DND-41 (cell line): ENCODE measurements around the gene LGALS3BP.

Source experiments
- ATAC-seq: fragments of 200-7000 bp; cut with Tn5 transposase; 3 replicates; pipeline ENCODE4 v1.9.1; 2021; ENCODE audit warnings: low read depth; ENCODE audit not compliant: insufficient read depth
- DNase-seq: peaks from one replicate; pipeline ENCODE4 v3.0.0-alpha.2; 2020
- H2AFZ ChIP-seq: 2 replicates; pipeline ENCODE4 v1.6.0; 2012; ENCODE audit warnings: low read depth, low read length
- H3K27ac ChIP-seq: 2 replicates; pipeline ENCODE4 v1.5.1; 2012; ENCODE audit warnings: low read length, inconsistent platforms
- H3K27me3 ChIP-seq: fragments of 200-600 bp; sonication (generic); 2 replicates; pipeline ENCODE4 v1.6.0; 2012; ENCODE audit warnings: low read length, mild to moderate bottlenecking, inconsistent platforms; ENCODE audit not compliant: insufficient read depth, poor library complexity
- H3K36me3 ChIP-seq: 2 replicates; pipeline ENCODE4 v1.5.1; 2012; ENCODE audit warnings: low read length, inconsistent platforms; ENCODE audit not compliant: insufficient read depth
- H3K4me1 ChIP-seq: 2 replicates; pipeline ENCODE4 v1.5.1; 2012; ENCODE audit warnings: mild to moderate bottlenecking, low read length; ENCODE audit not compliant: insufficient read depth
- H3K4me2 ChIP-seq: 2 replicates; pipeline ENCODE4 v1.6.0; 2012; ENCODE audit warnings: mild to moderate bottlenecking, moderate library complexity, low read length, inconsistent platforms; ENCODE audit not compliant: insufficient read depth
- H3K4me3 ChIP-seq, 2 experiments: fragments of 200-600 bp in 1 of 2; shearing (Covaris generic) in 1 of 2; 2 replicates each; pipeline ENCODE4 v1.5.1; 2012 to 2016; ENCODE audit warnings: inconsistent platforms in 2 of 2, low read length in 2 of 2, mild to moderate bottlenecking in 2 of 2, low read depth in 1 of 2, moderate library complexity in 1 of 2
- H3K79me2 ChIP-seq: 2 replicates; pipeline ENCODE4 v1.6.0; 2012; ENCODE audit warnings: low read length, inconsistent platforms; ENCODE audit not compliant: insufficient read depth
- H3K9ac ChIP-seq: 2 replicates; pipeline ENCODE4 v1.6.0; 2012; ENCODE audit warnings: low read depth, mild to moderate bottlenecking, inconsistent platforms, low read length, moderate library complexity
- H3K9me3 ChIP-seq: 2 replicates; pipeline ENCODE4 v1.5.1; 2012; ENCODE audit warnings: low read length, moderate library complexity, mild to moderate bottlenecking, inconsistent platforms; ENCODE audit not compliant: insufficient read depth, severe bottlenecking
- H4K20me1 ChIP-seq: 2 replicates; pipeline ENCODE4 v1.6.0; 2012; ENCODE audit warnings: low read length; ENCODE audit not compliant: insufficient read depth
- CTCF ChIP-seq: IDR thresholded peaks from 2 replicates; pipeline ENCODE4 v1.5.1; 2012; ENCODE audit warnings: borderline replicate concordance, low read length, moderate library complexity, mild to moderate bottlenecking; ENCODE audit not compliant: poor library complexity, severe bottlenecking; ENCODE audit errors: extremely low read depth
- EZH2 ChIP-seq: IDR thresholded peaks from 3 replicates; pipeline ENCODE4 v1.6.1; 2012; ENCODE audit warnings: borderline replicate concordance, low read depth, mild to moderate bottlenecking, moderate library complexity, low read length, inconsistent platforms; ENCODE audit not compliant: severe bottlenecking

Gene LGALS3BP

GRCh38 chr17:79003661-79004411 is 24.1 kb upstream of the LGALS3BP start:
- Histone ChIP-seq H3K9ac (no peak overlapping the region), H3K36me3 (peaks cover 58% of the 10 kb centered on the region), H3K4me1 (peaks cover 36% of the 10 kb centered on the region), H2AFZ (no peak overlapping the region), H4K20me1 (peaks cover 80% of the 10 kb centered on the region), H3K27ac (no peak overlapping the region), H3K79me2 (peaks cover 90% of the 10 kb centered on the region), H3K9me3 (no peaks in the 10 kb centered on the region), H3K4me2 (no peak overlapping the region), H3K27me3 (no peaks in the 10 kb centered on the region), H3K4me3 (no peak overlapping the region)
- ATAC-seq (no peak), DNase-seq (no peak)
- TF ChIP-seq CTCF (no peak), EZH2 (no peak)

DNA sequence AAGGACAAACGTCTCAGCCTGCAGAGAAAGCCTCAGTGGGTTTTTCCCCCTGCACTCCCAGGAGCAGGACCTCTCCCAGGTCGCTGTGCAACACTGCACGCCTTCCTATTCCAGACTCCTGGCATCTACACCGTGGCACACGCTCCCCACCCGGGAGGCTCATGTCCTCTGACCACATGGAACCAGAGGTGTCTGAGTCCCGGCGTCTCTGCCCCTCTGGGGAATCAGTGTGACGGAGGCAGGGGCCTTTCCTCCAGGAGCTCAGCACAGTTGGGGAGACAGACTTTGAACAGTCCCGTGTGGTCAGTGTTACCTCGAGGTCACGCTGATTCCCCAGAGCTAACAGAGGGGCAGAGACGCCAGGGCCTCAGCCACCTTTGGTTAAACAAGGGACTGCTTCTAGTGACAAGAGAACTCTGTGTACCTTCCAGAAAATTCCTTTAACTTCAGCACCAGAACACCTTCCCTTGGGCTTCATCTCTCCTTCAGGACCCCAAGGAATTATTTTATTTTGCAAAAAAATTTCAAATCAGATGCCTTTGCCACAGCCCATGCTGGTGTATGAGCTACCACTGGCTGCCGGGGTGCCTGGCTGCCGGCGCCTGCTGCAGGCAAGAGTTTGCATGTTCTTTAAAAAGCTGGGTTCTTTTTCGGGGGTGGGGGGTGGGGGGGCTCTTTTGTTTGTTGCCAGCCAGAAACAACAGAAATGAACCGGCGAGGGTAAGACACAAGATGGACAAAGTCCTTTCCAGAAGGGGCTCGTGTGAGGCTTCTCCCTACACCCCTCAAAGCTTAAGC is 23.3 kb upstream of the LGALS3BP start:
- no peak overlapping the region for H3K4me3 ChIP-seq
- peaks cover 80% of the 10 kb centered on the region for H4K20me1 ChIP-seq
- no peak overlapping the region for H3K9ac ChIP-seq
- no peak for TF ChIP-seq EZH2
- no peak for TF ChIP-seq CTCF
- H3K27me3 ChIP-seq: no peaks in the 10 kb centered on the region
- peaks cover 65% of the 10 kb centered on the region for H3K36me3 ChIP-seq
- H3K9me3 ChIP-seq: no peaks in the 10 kb centered on the region
- peaks cover 89% of the 10 kb centered on the region for H3K79me2 ChIP-seq
- no peak overlapping the region for H3K4me2 ChIP-seq
- DNase-seq (no peak), ATAC-seq (no peak)
- H3K27ac ChIP-seq: no peak overlapping the region
- peaks cover 28% of the 10 kb centered on the region for H3K4me1 ChIP-seq
- no peak overlapping the region for H2AFZ ChIP-seq

DNA sequence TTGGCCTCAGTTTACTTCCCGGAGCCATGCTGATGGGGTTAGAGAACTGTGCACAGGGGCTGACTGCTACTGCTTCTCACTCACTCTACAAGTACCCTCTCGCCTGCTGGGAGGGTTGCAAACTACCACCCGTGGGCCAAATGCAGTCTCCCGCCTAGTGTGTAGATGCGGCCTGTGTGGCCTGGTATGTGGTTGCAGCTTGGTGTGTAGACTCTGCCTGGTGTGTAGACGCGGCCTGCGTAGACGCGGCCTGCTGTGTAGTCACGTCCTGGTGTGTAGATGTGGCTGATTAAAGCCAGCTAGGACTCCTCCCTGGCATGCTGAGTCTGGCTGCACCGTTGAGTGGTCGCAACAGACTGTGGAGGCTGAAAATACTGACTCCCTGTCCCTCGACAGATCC is 22.6 kb upstream of the LGALS3BP start:
- peaks cover 80% of the 10 kb centered on the region for H4K20me1 ChIP-seq
- H3K36me3 ChIP-seq: peaks cover 65% of the 10 kb centered on the region
- H3K27ac ChIP-seq: no peak overlapping the region
- no peak overlapping the region for H2AFZ ChIP-seq
- no peak for ATAC-seq
- no peaks in the 10 kb centered on the region for H3K9me3 ChIP-seq
- H3K4me3 ChIP-seq: no peak overlapping the region
- H3K79me2 ChIP-seq: peaks cover 87% of the 10 kb centered on the region
- H3K4me2 ChIP-seq: no peak overlapping the region
- no peak overlapping the region for H3K9ac ChIP-seq
- DNase-seq: no peak
- H3K4me1 ChIP-seq: peaks cover 21% of the 10 kb centered on the region
- TF ChIP-seq CTCF (no peak), EZH2 (no peak)
- H3K27me3 ChIP-seq: no peaks in the 10 kb centered on the region
